Adipocyte (in vitro differentiated cells): ENCODE results near the gene FOXG1.
A peak's percentile ranks its signal among the peaks of the same experiment; 100 is the strongest.

Source experiments
- DNase-seq: peaks from one replicate; pipeline ENCODE4 v3.0.0-alpha.2; 2015; ENCODE audit warnings: low read depth
- H3K27me3 ChIP-seq: replicated peaks from 2 replicates; pipeline ENCODE4 v1.7.0; 2013; ENCODE audit warnings: mild to moderate bottlenecking, low read length, moderate library complexity; ENCODE audit not compliant: control insufficient read depth, insufficient read depth
- H3K36me3 ChIP-seq: 2 replicates; pipeline ENCODE4 v1.7.0; 2013; ENCODE audit warnings: low read length, mild to moderate bottlenecking, moderate library complexity; ENCODE audit not compliant: control insufficient read depth, insufficient read depth, severe bottlenecking
- H3K4me1 ChIP-seq: 2 replicates; pipeline ENCODE4 v1.7.0; 2013; ENCODE audit warnings: mild to moderate bottlenecking, low read length, moderate library complexity; ENCODE audit not compliant: control insufficient read depth, insufficient read depth
- H3K4me3 ChIP-seq: 2 replicates; pipeline ENCODE4 v1.7.0; 2013; ENCODE audit warnings: mild to moderate bottlenecking, low read length, moderate library complexity
- H3K9ac ChIP-seq: 2 replicates; pipeline ENCODE4 v1.7.0; 2013; ENCODE audit warnings: mild to moderate bottlenecking, low read length, moderate library complexity
- H3K9me3 ChIP-seq: 2 replicates; pipeline ENCODE4 v1.7.0; 2013; ENCODE audit warnings: mild to moderate bottlenecking, low read length, moderate library complexity; ENCODE audit not compliant: control insufficient read depth

FOXG1 gene

GRCh38 chr14:28772613-28773012 lies 6.0 kb downstream of the FOXG1 start:
- DNase-seq = no peak
- peaks cover 6% of the 10 kb centered on the region for H3K9me3 ChIP-seq
- no peak overlapping the region for H3K9ac ChIP-seq
- no peak overlapping the region for H3K4me3 ChIP-seq
- no peaks in the 10 kb centered on the region for H3K36me3 ChIP-seq
- H3K27me3 ChIP-seq = peaks cover 94% of the 10 kb centered on the region
- no peaks in the 10 kb centered on the region for H3K4me1 ChIP-seq

- H3K27me3 ChIP-seq = peaks cover 94% of the 10 kb centered on the region
- H3K9ac ChIP-seq = no peak overlapping the region
- H3K4me1 ChIP-seq = no peaks in the 10 kb centered on the region
- H3K9me3 ChIP-seq = peaks cover 8% of the 10 kb centered on the region
- no peak for DNase-seq
- H3K4me3 ChIP-seq = no peak overlapping the region
- no peaks in the 10 kb centered on the region for H3K36me3 ChIP-seq
These were observed 6.6 kb downstream of the FOXG1 start for GRCh38 chr14:28773176-28773575.

GRCh38 chr14:28773861-28774691 lies 7.5 kb downstream of the FOXG1 start:
- Histone ChIP-seq H3K4me3 (peak overlapping the region; percentile 58), H3K9ac (no peak overlapping the region), H3K36me3 (no peaks in the 10 kb centered on the region), H3K27me3 (peaks cover 94% of the 10 kb centered on the region), H3K4me1 (no peaks in the 10 kb centered on the region), H3K9me3 (peaks cover 7% of the 10 kb centered on the region)
- DNase-seq = peak; percentile 58

GRCh38 chr14:28774764-28775735 lies 8.5 kb downstream of the FOXG1 start:
- Histone ChIP-seq H3K9ac (no peak overlapping the region), H3K4me1 (no peaks in the 10 kb centered on the region), H3K27me3 (peaks cover 95% of the 10 kb centered on the region), H3K36me3 (no peaks in the 10 kb centered on the region), H3K4me3 (no peak overlapping the region), H3K9me3 (peaks cover 7% of the 10 kb centered on the region)
- DNase-seq = no peak

DNA sequence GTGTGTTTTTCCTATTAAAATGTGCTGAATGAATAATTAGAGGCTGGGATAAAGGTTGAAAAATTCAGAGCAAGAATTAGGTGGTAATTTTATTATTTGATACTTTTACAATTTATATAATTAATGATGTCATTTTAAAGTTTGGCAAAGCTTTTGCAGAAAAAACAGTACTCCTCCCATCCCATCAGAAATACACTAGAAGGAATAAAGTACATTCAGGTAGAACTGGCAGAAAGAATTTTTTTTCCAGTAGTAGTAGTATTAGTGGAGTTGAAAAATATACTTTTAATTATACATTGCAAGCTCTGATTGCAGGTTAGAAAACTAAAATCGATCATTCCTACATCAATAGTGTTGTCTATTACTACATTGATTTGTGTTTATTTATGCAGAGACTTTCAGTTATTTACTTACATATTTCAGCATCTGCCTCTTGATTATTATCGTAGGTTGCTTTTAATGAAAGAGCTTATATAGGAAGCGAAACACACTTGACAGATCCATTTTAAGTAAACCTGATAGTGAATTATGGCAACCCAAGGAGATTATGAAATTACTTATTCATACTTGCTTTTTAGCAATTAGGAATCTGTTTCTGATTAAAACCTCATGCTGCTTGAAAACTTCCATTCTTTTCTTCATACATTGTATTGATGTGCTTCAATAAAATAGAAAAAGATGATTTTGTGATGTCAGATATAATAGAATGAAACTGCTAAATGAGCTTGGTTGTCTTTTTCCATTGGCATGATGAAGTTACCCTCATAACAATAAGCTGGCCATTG lies 10.1 kb downstream of the FOXG1 start:
- Histone ChIP-seq H3K9ac (no peak overlapping the region), H3K27me3 (peaks cover 98% of the 10 kb centered on the region), H3K9me3 (peaks cover 7% of the 10 kb centered on the region), H3K36me3 (no peaks in the 10 kb centered on the region), H3K4me1 (no peaks in the 10 kb centered on the region), H3K4me3 (no peak overlapping the region)
- DNase-seq = no peak

- DNase-seq = no peak
- Histone ChIP-seq H3K4me1 (no peaks in the 10 kb centered on the region), H3K9ac (no peak overlapping the region), H3K36me3 (no peaks in the 10 kb centered on the region), H3K9me3 (peaks cover 7% of the 10 kb centered on the region), H3K27me3 (peaks cover 98% of the 10 kb centered on the region), H3K4me3 (no peak overlapping the region)
These were observed 11.0 kb downstream of the FOXG1 start for GRCh38 chr14:28777471-28778137.

DNA sequence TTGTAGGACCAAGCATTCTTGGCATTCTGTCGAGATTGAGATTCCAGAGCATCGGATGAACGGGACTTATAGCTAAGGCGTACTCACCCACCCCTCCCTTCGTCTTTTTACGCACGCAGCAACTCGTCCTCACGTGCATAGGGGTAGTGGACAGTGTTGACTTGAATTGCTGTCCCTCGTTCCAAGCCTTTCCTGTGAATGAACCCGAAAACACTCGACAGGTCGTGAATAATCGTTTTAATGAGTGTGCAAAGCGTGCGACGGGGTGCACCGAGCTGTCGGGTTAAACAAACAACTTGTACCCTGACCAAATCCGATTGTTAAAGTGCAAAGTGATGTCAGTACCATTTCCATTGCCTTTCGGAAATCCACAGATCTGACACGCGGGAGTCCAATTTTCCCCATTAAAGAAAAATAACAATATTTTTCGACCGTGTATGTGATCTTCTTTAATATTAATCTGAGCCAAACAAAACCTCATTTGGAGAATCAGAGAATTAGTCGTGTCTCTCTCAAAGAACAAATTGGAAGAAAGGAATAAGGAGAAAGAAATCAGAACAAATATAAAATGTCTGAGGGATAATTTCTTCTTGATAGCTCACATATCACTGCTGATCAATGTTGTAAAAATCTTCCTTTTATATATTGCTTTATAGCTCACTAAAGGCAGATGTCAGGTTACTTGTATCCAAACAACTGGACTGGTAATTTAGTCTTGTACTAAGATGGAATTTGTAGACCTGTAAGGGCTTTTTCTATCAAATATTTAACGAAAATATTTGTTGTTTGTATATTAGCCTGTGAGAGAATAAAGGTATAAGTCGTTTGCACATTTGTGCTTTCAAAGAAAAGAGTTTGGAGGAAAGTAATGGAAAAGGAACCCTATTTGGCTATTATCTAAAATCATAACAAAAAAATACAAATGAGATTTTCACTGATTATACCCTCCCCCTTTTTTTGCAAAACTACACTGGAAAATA lies 11.8 kb downstream of the FOXG1 start:
- Histone ChIP-seq H3K4me1 (no peaks in the 10 kb centered on the region), H3K36me3 (no peaks in the 10 kb centered on the region), H3K9me3 (peaks cover 7% of the 10 kb centered on the region), H3K4me3 (no peak overlapping the region), H3K9ac (no peak overlapping the region), H3K27me3 (peaks cover 98% of the 10 kb centered on the region)
- DNase-seq = no peak

DNA sequence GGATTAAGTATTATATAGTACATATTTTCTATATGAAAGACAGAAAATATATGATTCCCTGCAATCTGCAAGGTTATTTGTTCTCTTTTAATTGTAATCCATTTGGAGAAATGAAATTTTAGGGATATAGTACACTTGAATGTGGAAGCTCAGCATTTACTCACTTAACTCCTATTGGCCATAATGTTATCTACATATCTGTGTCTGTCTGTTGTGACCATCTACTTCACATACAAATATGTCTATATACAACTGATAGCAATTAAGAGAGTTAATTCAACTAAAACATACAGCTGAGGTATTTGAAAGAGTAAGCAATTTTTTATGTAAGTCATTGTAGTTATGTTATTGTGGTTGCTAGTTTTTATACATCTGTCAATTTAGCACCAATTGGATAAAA lies 12.9 kb downstream of the FOXG1 start:
- Histone ChIP-seq H3K4me3 (no peak overlapping the region), H3K9me3 (peaks cover 7% of the 10 kb centered on the region), H3K36me3 (no peaks in the 10 kb centered on the region), H3K27me3 (peaks cover 99% of the 10 kb centered on the region), H3K4me1 (no peaks in the 10 kb centered on the region), H3K9ac (no peak overlapping the region)
- DNase-seq = no peak

DNA sequence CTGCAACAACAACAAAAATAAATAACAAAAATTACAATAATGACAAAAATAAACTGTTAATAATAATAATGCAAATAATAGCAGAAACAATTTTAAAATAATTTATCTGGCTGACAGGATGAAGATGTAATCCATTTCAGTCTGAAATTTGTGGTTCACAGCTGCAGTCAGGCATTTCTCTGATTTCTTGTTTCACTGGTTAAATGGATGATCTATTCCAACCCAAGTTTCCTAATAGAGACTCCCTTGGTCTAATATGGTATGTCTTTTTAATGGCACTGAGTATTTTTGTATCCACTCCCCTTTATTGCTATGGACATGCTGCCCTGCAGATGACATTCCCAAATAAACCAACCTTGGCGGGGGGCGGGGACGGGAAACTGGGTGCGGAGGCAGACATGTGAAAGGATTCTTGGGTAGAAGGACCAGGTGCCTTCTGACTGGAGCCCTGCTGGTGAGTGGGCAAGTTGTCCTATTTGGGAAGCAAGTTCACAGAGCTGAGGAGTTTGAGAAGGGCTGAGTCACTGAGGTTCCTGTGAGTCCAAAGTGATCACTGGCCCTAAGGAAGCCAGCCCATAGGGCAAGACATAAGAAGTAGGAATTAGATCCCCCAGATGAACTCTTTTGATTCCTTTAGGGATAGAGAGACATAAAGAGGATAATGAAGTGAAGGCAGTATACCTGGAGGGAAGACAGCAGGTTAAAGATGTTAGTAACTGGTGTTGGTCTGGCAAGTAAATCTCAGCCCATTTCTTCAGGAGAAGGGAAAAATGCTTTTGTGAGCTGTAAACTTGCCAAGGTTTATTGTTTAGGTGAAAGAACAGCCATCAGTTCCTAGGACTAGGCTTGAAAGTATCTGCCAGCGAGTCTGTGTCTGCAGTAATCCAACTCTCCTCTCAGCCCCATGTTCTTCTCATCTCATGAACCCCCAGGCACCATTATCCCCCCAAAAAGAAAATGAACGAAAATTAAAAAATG lies 14.5 kb downstream of the FOXG1 start:
- Histone ChIP-seq H3K9me3 (peaks cover 7% of the 10 kb centered on the region), H3K27me3 (peaks cover 99% of the 10 kb centered on the region), H3K9ac (no peak overlapping the region), H3K4me3 (no peak overlapping the region), H3K36me3 (no peaks in the 10 kb centered on the region), H3K4me1 (peaks cover 11% of the 10 kb centered on the region)
- no peak for DNase-seq
